ENCODE results near the gene CKB. TPM values are rescaled to one million over a fixed set of nuclear protein-coding genes. Genes with fewer than 3 reads are reported as not detected.

Gene CKB
- polyA plus RNA-seq, 3 donors: 0.76 to 12.5 (median 2.7) TPM

DNA sequence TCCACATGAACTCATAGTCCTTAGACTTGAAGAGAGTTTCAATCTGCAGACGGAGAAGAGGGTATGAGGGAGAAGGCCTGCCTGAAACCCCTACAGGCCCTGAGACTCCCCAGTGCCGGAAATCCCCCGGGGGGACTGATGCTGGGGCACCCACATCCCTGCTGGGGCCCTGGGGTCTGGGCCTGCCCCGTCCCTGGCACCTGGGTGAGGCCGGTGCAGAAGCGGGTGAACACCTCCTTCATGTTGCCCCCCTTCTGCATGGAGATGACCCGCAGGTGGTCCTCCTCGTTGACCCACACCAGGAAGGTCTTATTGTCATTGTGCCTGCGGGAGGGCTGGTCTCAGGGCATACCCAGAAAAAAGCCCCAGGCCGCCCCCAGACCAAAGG lies 2.4 kb downstream of the CKB start:
- peak overlapping the region; percentile 69 to 73 for H3K4me3 Mint-ChIP-seq
- Histone ChIP-seq H3K9ac (ENCODE audit: insufficient read depth, low read length, poor library complexity, severe bottlenecking) (no peak overlapping the region), H3K4me3 (replicated peaks in 1 of 3; ENCODE audit: low read depth in 2 of 3, low read length in 3 of 3) (peak overlapping the region in 1 of 3 experiments; percentile 69), H3K27ac (ENCODE audit: low read depth in 1 of 2, low read length in 2 of 2) (no peak overlapping the region), H3K9me3 (replicated peaks in 1 of 2; ENCODE audit: control insufficient read depth in 1 of 2, insufficient read depth in 1 of 2, low read length in 2 of 2) (peaks cover 6 to 9% of the 10 kb centered on the region in 2 donors), H4K20me1 (ENCODE audit: insufficient read depth, low read length) (peaks cover 26% of the 10 kb centered on the region), H3K27me3 (ENCODE audit: control insufficient read depth in 2 of 2, insufficient read depth in 2 of 2, low read length in 2 of 2) (peaks cover 20 to 41% of the 10 kb centered on the region in 2 donors), H2AFZ (ENCODE audit: insufficient read depth, low read depth, low read length, poor library complexity, severe bottlenecking) (peak overlapping the region; percentile 72), H3K36me3 (replicated peaks in 1 of 2; ENCODE audit: control insufficient read depth in 1 of 2, insufficient read depth in 2 of 2, low read length in 2 of 2) (no peaks in the 10 kb centered on the region), H3K4me1 (ENCODE audit: control insufficient read depth in 1 of 2, insufficient read depth in 2 of 2, low read length in 2 of 2) (peaks cover 16 to 39% of the 10 kb centered on the region in 2 donors), H3K79me2 (ENCODE audit: insufficient read depth, low read length) (no peaks in the 10 kb centered on the region), H3K4me2 (replicated peaks; ENCODE audit: extremely low read depth, low read length, poor library complexity, severe bottlenecking) (peak overlapping the region; percentile 78)
- H3K27me3 Mint-ChIP-seq (ENCODE audit: low read depth in 3 of 3): peaks cover 42 to 56% (median 43%) of the 10 kb centered on the region in 3 donors
- peaks cover 0 to 7% of the 10 kb centered on the region in 2 donors for H3K36me3 Mint-ChIP-seq
- no peak for DNase-seq
- intact Hi-C loops (cut with micrococcal nuclease): loop anchor here in 1 of 2 donors (5.0 to 10.0 kb wide), 2 partner anchors 42 to 185 kb away; partner anchors contain the start of genes BAG5, COA8 and EIF5
- H3K27ac Mint-ChIP-seq: no peak overlapping the region
- WGBS (ENCODE audit: insufficient coverage): 75% methylated on average over 9 of the region's 10 CpGs
- no peak for TF ChIP-seq CTCF (IDR thresholded peaks at IDR 0.05)
- peaks cover 13% of the 10 kb centered on the region for H3K4me1 Mint-ChIP-seq
- H3K9me3 Mint-ChIP-seq: peaks cover 0 to 16% (median 6%) of the 10 kb centered on the region in 7 donors

DNA sequence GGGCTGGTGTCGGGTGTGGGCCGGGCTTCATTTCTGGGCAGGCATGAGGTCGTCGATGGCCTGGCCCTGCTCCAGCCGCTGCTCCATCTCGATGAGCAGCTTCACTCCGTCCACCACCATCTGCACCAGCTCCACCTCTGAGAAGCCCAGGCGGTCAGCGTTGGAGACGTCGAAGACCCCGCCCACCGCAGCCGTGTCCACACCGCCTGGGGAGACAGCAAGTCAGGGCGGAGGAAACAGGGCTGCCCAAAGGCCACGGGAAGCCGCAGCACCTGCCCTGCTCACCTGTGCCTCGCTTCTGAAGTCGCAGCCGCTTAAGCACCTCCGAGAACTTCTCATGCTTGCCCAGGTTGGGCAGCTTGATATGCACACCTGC lies 2.8 kb downstream of the CKB start:
- H3K4me3 ChIP-seq (replicated peaks in 1 of 3; ENCODE audit: low read depth in 2 of 3, low read length in 3 of 3): no peak overlapping the region
- Mint-ChIP-seq H3K4me3 (peak overlapping the region in 1 of 2 donors; percentile 48), H3K36me3 (peaks cover 0 to 7% of the 10 kb centered on the region in 2 donors), H3K27me3 (ENCODE audit: low read depth in 3 of 3) (peaks cover 38 to 54% (median 40%) of the 10 kb centered on the region in 3 donors), H3K9me3 (peaks cover 0 to 16% (median 6%) of the 10 kb centered on the region in 7 donors), H3K27ac (no peak overlapping the region), H3K4me1 (peaks cover 13% of the 10 kb centered on the region)
- H2AFZ ChIP-seq (ENCODE audit: insufficient read depth, low read depth, low read length, poor library complexity, severe bottlenecking): no peak overlapping the region
- peaks cover 30% of the 10 kb centered on the region for H4K20me1 ChIP-seq (ENCODE audit: insufficient read depth, low read length)
- WGBS (ENCODE audit: insufficient coverage): 84% methylated on average over 20 of the region's 22 CpGs
- H3K27ac ChIP-seq (ENCODE audit: low read depth in 1 of 2, low read length in 2 of 2): no peak overlapping the region
- H3K36me3 ChIP-seq (replicated peaks in 1 of 2; ENCODE audit: control insufficient read depth in 1 of 2, insufficient read depth in 2 of 2, low read length in 2 of 2): no peaks in the 10 kb centered on the region
- intact Hi-C loops (cut with micrococcal nuclease): loop anchor here in 1 of 2 donors (1.0 to 10.0 kb wide), 3 partner anchors 26 to 185 kb away; partner anchors contain the start of genes BAG5, COA8 and EIF5
- no peaks in the 10 kb centered on the region for H3K79me2 ChIP-seq (ENCODE audit: insufficient read depth, low read length)
- peaks cover 16 to 39% of the 10 kb centered on the region in 2 donors for H3K4me1 ChIP-seq (ENCODE audit: control insufficient read depth in 1 of 2, insufficient read depth in 2 of 2, low read length in 2 of 2)
- no peak for DNase-seq
- peaks cover 6 to 9% of the 10 kb centered on the region in 2 donors for H3K9me3 ChIP-seq (replicated peaks in 1 of 2; ENCODE audit: control insufficient read depth in 1 of 2, insufficient read depth in 1 of 2, low read length in 2 of 2)
- H3K4me2 ChIP-seq (replicated peaks; ENCODE audit: extremely low read depth, low read length, poor library complexity, severe bottlenecking): no peak overlapping the region
- no peak overlapping the region for H3K9ac ChIP-seq (ENCODE audit: insufficient read depth, low read length, poor library complexity, severe bottlenecking)
- no peak for TF ChIP-seq CTCF (IDR thresholded peaks at IDR 0.05)
- peaks cover 20 to 39% of the 10 kb centered on the region in 2 donors for H3K27me3 ChIP-seq (ENCODE audit: control insufficient read depth in 2 of 2, insufficient read depth in 2 of 2, low read length in 2 of 2)
